GM19372 (cell line): ENCODE measurements around the gene RIPOR1.
A peak's percentile ranks its signal among the peaks of the same experiment; 100 is the strongest.
"Not testable (repeated sequence)": the region's sequence is repeated elsewhere in the genome, so short reads cannot be mapped to it uniquely, and the experiment has no call there.

Experiments used
- ATAC-seq: cut with Tn5 transposase; IDR thresholded peaks from one replicate; pipeline ENCODE4 v1.9.1; 2021; ENCODE audit warnings: mild to moderate bottlenecking, low read depth, moderate library complexity; ENCODE audit not compliant: unreplicated experiment

RIPOR1 gene, protein sequence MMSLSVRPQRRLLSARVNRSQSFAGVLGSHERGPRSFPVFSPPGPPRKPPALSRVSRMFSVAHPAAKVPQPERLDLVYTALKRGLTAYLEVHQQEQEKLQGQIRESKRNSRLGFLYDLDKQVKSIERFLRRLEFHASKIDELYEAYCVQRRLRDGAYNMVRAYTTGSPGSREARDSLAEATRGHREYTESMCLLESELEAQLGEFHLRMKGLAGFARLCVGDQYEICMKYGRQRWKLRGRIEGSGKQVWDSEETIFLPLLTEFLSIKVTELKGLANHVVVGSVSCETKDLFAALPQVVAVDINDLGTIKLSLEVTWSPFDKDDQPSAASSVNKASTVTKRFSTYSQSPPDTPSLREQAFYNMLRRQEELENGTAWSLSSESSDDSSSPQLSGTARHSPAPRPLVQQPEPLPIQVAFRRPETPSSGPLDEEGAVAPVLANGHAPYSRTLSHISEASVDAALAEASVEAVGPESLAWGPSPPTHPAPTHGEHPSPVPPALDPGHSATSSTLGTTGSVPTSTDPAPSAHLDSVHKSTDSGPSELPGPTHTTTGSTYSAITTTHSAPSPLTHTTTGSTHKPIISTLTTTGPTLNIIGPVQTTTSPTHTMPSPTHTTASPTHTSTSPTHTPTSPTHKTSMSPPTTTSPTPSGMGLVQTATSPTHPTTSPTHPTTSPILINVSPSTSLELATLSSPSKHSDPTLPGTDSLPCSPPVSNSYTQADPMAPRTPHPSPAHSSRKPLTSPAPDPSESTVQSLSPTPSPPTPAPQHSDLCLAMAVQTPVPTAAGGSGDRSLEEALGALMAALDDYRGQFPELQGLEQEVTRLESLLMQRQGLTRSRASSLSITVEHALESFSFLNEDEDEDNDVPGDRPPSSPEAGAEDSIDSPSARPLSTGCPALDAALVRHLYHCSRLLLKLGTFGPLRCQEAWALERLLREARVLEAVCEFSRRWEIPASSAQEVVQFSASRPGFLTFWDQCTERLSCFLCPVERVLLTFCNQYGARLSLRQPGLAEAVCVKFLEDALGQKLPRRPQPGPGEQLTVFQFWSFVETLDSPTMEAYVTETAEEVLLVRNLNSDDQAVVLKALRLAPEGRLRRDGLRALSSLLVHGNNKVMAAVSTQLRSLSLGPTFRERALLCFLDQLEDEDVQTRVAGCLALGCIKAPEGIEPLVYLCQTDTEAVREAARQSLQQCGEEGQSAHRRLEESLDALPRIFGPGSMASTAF

DNA sequence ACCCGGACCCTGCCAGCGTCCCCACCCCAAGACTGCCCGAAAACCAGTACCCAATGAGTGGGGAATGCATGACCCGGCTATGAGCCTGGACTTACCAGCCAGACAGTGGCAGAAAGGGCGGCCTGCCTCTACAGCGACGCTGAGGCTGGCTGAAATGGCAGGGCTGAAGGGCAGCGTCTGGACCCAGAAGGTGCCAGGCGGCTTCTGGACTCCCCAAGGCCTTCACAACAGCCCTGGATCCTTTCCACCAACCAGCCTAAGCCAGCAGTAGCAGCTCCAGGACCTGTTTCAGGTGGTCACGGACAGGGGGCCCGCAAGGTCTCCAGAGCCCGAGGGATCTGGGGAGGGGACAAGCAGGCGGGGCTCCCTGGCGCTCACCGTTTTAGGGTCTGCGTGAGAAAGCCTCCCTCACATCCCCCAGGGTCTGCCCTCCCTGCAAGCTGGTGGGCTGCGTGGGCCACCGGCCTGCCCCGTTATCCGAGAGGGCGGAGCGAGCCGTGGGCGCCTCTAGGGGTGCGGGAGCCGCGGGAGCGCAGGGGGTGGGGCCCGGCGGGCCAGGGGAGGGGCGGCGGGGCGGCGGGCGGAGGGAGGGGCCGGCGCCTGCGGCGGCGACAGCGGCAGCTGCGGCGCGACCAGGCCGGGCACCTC is at the start of gene RIPOR1:
Gene RIPOR1, plus strand, starts transcription at position 608 of the 648 bp plus-strand sequence. CDS start 9,618 bp downstream, outside the sequence.
- ATAC-seq: no peak

DNA sequence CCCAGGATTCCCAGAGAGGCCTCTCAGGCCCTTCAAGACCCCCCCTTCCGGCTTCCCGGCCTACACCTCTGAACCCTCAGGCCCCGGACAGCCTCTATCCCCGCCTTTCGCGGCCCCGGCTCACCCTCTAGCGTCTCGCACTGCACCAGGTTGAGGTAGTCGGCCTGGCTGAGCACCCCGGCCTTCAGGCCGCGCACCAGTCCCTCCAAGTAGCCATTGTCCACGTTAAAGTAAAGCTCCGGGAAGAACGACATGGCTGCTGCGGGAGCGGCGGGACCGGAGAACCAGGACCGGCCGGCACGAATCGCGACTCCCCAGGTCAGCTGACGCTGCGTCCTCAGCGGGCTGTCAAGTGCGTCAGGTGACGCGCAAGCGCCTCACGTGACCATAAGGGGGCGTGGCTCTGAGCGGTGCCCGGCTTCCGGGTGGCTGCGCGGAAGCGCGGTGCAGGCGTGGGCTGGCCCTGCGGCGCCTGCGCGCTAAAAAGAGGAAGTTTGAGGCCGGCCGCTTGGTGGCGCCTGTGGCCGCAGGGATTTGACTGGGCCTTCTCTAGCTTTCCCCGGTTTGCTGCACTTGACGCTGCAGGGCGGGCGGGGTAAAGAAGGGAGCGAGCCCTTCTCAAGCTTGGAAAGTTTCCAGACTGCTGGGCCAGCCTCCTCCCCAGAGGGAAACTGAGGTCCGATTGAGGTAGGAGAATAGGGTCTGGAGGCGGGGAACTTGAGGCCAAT is 47.6 kb upstream of the RIPOR1 start, which contains the start of gene ATP6V0D1:
Gene ATP6V0D1, minus strand, starts transcription at position 325 of the 728 bp plus-strand sequence. Its CDS starts 71 bp downstream, at position 254.
- ATAC-seq: peak; percentile 98

DNA sequence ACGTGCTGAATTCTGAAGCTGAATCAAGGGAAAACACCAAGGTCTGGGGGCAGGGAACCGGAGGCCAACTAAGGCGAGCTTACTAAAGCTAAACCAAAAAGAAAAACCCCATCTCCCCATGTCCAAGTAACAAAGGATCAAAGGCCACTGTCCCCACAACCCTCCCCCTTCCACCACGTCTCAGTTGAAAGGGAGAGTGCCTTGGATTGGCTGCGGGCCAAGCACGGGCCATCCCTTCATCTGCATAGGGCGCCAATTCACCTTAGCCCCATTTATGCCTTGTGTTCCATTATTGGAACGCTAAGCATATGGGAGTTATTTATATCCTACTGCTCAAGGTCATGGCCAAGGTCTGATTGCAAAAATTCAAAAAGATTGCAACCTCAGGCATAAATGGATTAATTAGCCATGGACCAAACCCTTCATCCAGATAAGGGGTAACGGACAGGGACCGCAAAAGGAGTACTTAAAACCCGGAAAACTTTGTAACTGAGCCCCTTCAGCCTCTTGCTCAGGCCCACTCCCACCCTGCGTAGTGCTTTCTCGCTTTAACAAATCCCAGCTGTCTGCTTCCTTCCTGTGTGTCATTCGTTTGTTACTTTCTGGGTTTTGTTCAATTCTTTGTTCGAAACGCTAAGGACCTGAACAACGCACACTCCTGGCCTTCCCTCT is 46.9 kb upstream of the RIPOR1 start:
- ATAC-seq: no peak

DNA sequence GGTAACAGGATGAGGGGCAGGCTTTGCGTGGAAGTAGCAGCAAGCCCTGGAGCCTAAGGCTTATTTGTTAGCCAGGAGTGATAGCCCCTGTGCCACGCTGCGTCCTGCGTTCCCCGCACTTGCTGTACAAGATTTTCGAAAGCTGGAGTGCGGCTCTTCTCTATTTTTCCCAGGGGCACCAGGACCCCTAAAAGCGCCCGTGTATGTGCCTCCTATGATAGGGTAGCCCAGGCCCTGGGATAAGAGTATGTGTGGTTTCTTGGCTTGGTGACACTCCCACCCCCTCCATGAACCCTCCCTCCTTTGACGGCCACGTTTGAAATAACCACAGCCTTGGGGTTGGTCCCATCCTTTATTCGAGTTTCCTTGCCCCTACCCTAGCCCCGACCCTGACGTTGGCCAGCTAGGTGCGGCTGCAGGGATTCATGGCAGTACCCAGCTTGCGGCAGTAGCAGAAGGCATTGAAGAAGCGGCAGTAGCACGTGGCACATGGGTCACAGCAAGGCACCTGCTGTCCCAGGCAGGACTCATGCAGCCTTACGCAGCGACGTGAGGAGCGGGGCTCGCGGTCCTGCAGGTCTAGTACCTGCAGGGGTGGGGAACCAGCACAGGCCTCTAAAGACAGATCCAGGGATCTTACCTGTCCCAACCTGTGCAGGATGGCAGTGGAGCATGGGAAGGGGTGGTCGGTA is 46.2 kb upstream of the RIPOR1 start:
- no peak for ATAC-seq

DNA sequence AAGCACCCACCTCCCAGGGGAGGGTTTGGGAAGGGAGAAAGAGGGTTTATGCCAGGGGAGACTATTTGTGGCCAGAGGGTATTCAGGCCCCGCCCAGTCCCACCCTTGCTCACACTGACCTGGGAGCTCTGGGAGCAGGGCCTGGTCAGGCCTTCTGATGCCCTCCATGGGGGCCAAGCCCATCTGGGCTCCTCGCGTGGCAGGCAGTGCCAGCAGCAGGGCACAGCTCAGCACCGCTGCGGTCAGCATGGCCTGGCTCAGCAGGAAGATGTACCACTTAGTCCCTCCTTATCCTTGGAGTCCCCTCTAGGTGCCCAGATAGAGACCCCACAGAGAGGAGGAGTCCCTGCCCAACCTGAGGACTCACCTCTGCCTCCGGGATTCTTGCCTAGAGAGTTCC is 45.5 kb upstream of the RIPOR1 start, which contains the start of gene AGRP:
Gene AGRP, minus strand, starts transcription at position 398 of the 400 bp plus-strand sequence. Its CDS starts 149 bp downstream, at position 249.
- ATAC-seq: no peak

DNA sequence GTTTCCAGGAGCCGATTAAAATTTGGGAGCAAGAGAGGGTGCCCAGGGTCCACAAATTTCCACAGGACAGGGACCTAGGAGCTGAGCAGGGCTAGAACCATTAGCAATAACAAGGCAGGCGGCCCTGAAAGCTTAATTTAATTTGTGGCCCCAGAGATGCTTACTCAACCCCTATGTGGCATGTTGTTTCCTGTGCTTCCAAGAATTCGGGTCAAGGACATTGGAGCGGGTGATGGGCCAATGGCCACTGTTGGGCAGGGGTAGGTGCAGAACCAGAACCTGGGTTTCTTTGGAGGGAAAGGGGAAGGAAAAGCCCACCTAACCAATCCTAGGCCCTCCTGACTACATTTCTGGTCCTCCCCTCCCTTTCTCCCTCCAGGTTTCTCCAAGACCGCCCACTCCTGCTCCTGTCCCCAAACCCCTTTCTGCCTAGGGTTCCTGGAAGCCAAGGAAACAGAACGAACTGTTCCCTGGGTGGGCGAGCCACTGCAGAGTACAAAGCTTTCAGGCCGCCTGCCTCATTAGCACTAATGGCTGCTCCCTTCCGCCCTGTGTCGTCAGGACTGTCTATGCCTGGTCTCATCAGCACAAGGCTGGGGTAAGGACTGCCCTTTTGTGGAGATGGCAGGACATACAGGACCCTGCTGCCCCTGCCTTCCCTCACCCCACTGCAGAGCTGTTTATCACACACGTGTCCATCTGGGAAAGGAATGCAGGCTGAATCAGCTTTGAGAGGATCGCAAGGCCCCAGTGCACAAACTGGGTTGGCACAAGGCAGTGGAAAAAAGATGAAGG is 44.7 kb upstream of the RIPOR1 start:
- no peak for ATAC-seq

DNA sequence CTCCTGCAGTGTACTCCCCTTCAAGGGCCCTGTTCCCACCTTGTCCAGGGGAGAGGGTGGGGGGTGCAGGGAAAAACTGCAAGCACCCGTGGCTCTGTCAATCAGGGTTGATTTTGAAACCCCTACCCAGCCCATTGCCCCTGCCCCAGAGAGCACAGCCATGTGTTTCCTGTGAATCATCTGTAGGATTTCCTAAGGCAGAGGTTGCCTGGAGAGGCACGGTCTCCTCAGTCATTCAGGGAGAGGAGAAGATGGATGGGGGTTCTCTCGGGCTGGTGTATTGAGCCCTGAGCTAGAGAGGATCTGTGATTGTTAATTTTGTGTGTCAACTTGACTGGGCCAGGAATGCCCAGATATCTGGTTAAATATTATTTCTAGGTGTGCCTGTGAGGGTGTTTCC is 41.8 kb upstream of the RIPOR1 start:
- no peak for ATAC-seq

DNA sequence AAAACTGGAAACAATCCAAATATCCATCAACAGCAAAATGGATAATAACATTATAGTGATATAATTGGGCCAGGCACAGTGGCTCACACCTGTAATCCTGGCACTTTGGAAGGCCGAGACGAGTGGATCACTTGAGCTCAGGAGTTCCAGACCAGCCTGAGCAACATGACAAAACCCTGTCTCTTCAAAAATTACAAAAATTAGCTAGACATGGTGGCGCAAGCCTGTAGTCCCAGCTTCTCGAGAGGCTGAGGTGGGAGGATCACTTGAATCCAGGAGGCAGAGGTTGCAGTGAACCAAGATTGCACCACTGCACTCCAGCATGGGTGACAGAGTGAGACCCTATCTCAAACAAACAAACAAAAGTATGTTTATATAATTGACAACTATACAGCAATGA is 41.1 kb upstream of the RIPOR1 start:
- not testable (repeated sequence) for ATAC-seq

DNA sequence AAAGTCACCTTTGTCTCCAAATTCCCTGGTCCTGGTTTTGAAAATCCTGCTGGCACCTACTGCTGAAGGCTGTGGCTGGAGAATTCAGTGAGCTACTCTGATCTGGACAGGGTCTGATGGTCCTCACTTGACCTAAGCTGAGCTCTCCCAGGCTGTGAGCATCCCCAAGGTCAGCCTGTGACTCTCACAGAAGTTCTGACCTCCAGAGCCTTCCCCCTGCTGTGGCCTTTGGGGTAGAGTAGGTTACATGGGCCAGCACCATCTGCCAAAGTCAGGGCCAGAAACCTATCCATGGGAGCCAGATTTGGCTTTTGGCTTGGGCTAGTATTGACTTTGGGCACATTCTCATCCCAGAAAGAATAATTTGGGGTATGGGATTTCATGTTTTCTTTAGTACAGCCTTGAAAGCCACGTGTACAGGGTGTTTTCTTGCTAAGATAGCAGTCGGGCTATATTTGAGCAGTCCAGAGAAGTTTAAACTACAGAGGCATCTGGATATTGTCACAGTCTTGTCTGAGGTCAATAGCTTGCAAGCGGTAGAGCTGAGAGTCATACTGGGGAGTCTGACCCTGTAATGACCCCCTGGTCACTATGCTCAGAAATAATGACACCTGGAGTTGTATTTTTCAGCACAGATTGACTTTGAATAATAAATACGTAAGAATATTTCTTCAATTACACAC is 39.1 kb upstream of the RIPOR1 start:
- ATAC-seq: no peak

DNA sequence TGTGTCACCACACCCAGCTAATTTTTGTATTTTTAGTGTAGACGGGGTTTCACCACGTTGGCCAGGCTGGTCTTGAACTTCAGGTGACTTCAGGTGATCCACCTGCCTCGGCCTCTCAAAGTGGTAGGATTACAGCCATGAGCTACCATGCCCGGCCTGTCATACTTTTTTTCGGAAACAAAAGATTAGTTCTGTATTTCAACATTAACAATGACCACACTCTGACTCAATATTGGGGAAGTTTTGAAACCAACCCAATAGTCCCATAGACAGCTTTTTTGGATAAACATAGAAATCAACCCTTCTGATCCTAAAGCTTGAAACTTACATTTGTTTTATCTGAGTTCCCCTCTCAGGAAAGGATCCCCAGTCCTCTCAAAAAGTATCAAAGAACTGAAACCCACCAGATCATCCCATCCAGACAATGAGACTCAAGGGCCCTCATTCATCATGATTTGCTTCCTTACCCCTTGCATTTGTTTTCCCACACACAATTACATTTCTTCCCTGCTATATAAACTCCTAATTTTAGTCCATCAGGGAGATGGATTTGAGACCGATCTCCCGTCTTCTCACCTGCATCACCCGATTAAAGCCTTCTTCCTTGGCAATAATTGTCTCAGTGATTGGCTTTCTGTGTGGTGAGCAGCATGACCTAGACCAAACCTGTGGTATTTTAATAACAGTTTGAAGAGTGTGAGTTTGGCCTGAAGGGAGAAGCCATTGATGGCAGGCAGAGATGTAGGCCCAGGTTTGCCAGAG is 38.1 kb upstream of the RIPOR1 start:
- ATAC-seq: no peak

DNA sequence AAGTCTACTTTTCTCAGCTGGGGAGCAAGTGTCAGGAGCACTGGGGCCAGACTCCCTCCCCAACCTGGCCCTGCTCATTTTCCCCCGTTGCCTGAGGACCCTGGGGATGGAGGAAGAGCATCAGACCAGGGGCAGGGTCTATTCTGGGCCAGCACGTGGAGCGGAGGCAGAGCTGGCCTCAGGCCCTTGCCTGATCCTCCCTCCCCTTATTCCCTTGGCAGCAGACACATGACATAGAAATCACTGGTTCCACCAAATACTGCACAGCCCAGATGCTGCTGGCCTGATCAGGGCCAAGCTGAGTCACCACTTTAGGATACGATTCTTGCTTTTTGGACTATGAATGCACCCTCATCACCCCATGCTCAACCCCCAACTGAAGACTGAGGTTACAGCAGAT is 29.5 kb upstream of the RIPOR1 start:
- ATAC-seq: no peak

DNA sequence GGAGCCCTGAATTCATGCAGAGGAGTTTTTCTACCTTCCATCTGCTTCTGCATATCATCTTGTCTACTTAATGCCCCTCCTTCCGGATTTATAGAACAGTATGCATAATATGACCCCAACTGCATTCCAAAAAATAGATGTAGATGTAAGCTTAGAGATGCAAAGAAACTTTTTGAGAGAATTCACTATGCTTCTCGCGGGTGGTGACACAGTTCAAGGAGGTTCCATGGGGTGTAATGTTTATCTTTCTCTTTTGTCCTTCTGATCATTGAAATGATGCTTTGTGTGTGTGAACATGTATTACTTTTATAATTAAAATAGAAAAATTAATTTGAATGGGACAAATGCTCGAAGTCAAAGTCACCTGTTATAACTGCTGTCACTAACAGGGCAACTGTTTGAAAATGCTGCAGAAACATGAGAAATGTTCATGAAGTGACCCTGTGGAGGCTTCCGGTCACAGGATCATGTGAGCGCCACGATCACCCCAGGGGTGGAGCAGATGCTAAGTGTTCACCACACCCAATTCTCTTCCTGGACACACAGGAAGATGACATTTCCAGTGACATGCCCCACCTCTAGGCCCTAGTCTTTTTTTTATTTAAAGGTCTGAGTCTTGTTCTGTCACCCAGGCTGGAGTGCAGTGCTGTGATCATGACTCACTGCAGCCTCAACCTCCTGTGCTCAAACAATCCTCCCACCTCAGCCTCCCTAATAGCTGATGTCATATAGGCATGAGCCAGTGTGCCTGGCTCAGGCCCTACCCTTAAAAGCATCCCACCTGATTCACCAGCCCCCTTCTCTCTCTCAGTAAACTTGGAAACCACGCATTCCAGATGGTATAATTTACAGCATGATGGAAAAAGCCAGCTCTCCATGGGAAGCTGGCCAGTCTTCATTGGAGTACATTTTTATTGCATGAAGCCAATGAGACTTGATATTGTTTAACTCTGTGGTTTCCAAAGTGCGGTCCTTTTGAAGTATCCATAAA is 24.3 kb upstream of the RIPOR1 start:
- no peak for ATAC-seq

DNA sequence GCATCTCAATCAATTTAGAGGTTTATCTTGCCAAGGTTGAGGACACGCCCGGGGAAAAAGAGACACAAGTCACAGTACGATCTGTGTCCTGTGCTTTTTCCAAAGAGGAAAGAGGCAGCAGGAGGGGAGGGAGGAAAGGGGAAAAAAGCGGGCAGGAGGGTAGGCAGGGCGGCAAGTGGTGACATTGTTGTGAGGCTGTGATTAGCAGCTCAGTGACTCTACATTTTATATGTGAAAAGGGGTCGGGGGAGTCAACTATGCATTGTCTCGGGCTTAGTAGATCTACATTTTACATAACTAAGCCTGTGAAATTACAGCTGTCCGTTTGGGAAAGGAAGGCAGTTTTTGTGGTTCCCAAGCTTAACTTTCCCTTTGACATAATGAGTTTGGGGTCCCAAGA is 22.2 kb upstream of the RIPOR1 start:
- no peak for ATAC-seq

DNA sequence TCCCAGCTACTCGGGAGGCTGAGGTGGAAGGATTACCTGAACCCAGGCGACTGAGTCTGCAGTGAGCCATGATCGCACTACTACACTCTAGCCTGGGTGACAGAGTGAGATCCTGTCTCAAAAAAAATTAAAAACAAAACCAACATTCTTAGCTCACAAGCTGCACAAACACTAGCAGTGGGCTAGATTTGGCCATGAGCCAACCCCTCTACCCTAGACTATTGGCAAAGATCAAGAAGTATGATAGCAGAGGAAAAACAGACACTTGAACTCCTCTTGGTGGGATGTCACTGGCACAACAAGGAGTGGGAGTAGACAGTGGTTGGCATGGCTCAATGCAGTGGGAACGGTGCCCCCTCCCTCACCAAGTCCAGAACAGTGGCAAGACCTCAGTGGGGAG is 19.6 kb upstream of the RIPOR1 start:
- no peak for ATAC-seq

DNA sequence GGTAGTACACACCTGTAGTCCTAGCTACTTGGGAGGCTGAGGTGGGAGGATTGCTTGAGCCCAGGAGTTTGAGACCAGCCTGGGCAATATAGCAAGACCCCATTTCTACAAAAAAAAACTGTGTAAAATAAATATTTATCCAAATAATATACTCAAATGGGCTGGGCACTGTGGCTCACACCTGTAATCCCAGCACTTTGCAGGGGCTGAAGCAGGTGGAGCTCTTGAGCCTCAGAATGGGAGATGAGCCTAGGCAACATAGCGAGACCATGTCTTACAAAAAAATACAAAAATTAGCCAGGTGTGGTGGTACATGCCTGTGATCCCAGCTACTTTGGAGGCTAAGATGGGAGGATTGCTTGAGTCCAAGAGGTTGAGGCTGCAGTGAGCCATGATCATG is 14.7 kb upstream of the RIPOR1 start:
- not testable (repeated sequence) for ATAC-seq
